GM21786 (cell line): Measurements from ENCODE around the gene NKD2.
"Not testable (repeated sequence)": the region's sequence is repeated elsewhere in the genome, so short reads cannot be mapped to it uniquely, and the experiment has no call there.

Experiments
- ATAC-seq: cut with Tn5 transposase; IDR thresholded peaks from one replicate; pipeline ENCODE4 v1.9.1; 2021; ENCODE audit not compliant: unreplicated experiment

Gene NKD2

DNA sequence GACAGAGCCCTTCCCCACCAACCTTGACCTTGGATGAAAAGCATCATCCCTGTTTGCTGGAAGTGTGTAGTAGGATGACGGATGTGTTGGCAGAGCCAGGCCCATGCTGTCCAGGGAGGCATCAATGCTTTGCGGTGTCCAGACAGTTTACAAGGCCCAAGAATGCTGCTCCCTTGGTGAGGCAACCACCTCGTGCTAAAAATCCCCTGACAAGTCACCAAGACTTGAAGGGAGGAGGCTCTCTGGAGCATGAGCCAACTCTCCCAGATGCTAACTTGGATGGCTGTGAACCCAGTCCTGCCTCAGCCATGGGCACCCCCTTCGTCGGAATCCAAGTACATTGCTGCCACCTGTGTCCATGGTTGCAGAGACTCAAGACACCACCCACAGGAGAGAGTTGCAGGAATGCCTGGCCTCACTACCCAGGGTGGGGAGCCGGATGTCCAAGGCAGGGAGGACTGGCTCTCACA, 9.5 kb upstream of the NKD2 start:
- ATAC-seq = no peak

- no peak for ATAC-seq
These were observed 8.9 kb upstream of the NKD2 start for GRCh38 chr5:999724-1000123.

GRCh38 chr5:1000329-1000728, 8.3 kb upstream of the NKD2 start:
- ATAC-seq = no peak

DNA sequence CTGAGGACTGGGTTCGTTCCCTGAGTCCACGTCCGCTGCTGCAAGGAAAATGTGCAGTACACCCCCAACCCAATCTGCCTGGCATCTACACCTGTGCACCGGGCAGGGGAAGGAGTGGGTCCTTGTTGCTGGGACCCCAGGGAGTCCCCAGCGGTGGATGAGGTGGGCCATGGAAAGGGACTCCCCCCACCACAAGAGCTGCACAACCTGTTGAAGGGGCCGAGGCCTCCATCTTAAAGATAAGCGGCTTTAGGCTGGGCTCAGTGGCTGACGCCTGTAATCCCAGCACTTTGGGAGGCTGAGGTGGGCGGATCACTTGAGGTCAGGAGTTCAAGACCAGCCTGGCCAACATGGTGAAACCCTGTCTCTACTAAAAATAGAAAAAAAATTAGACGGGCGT, 7.8 kb upstream of the NKD2 start:
- not testable (repeated sequence) for ATAC-seq

DNA sequence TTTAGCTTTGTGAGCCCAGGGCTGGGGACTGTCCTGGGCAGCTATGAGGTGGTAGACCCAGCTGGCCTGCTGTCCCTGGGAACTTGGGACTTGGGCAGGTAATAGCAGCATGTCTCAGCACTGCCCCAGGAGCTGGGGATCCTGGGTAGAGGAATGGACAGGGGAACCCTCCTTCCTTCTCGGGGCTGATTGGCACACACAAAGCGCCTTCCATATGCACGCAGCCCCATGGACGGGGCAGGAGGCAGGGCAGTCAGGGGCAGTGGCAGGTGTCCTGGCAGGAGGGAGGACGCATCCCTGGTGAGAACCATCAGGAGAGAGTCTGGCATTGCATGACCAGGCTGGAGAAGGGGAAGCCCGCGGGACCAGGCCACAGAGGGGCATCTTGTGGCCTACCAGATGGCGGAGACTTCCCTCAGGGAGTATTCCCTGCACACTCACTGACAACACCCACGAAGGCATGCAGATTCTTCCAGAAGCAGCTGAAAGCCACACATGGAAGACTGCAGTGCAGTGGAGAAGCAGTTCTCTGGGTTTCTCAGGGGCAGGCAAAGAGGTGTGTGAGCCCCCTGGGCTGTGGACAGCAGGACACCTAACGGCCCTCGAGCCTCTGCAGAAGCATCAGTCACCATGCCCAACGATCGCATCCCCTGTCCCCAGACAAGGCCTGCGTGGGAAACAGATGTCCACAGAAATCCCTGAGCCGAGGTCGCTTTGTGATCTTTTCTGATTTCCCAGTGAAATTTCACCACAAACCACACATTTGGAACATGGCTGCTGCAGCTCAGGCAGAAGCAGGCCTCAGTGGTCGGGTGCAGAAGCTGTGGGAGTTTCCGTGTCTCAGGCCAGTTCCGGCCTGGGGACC, 7.0 kb upstream of the NKD2 start:
- no peak for ATAC-seq

- ATAC-seq = no peak
These were observed 6.4 kb upstream of the NKD2 start for GRCh38 chr5:1002271-1002546.

- no peak for ATAC-seq
These were observed 5.8 kb upstream of the NKD2 start for GRCh38 chr5:1002836-1003235.

GRCh38 chr5:1003296-1003937, 5.2 kb upstream of the NKD2 start:
- no peak for ATAC-seq

DNA sequence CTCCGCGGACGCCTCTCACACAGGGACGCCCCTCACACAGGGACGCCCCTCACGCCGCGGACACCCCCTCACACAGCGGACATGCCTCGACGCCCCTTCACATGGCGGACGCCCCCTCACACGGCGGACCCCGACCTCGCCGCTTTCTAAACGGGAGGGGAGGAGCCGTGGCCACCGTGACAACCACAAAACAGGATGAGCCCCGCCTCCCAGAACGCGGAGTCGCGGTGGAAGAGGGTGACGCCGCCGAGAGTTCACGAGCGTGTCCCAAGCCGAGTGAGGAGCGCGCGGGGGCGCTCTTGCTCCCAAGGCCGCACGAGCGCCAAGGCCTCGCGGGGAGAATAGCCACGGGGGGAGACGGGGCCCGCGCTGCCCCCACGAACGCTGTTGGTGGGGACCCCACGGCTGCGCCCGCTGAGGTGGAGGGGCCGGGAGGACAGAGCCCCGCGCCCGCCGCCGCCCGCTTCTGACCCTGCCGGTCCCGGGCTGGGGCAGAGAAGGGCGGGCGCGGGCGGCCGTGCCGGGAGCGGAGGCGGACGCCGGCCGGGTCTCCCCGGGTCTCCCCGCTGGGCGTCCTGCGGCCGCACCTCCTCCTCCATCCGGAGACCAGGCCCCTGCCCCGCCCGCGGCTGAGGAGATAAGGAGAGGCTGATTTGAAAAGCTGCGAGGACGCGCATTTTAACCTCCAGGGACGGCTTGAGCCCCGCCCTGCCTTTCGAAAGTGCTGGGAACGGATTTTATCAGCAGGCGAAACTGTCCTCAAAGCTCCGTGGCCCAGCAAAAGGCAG, 3.9 kb upstream of the NKD2 start:
- ATAC-seq = no peak

- ATAC-seq = no peak
These were observed 3.3 kb upstream of the NKD2 start for GRCh38 chr5:1005249-1005851.

DNA sequence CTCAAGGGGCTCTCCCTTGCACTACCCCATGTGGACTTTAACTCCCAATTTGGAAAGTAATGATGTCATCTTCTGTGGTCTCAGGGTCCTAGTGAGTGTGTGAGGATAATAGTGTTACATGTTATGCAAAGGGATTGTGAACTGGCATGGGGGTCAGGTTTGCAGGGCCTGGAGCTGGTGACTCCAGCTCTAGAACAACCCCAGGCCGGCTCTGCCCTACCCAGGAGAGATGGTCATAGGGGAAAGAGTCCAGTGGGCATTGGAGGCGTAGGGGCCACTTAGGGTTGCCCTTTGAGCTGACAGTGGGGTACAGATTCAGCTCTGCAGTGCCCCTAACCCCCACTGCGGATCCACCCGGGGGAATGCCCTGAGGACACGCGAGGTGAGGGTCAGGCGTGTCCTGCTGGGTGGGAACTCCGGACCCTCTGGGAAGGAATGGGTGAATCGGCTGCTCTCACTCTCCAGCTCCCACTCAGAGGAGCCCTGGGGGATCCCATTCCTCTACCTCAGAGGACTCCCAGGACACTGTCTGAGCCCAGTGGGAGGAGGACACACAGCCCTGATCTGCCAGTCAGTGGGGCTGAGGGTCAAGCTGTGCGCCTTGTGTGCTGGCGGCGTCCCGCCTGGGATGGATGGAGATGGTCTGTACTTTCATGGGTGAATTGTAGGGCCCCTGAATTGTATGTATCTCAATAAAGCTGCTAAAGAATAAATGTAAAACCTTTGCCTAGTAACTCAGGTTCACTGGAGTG, 2.5 kb upstream of the NKD2 start:
- no peak for ATAC-seq

GRCh38 chr5:1006656-1007071, 1.9 kb upstream of the NKD2 start:
- ATAC-seq = no peak

- no peak for ATAC-seq
These were observed 1.4 kb upstream of the NKD2 start for GRCh38 chr5:1007221-1007680.

- ATAC-seq = no peak
These were observed 736 bp upstream of the NKD2 start for GRCh38 chr5:1007681-1008450.

DNA sequence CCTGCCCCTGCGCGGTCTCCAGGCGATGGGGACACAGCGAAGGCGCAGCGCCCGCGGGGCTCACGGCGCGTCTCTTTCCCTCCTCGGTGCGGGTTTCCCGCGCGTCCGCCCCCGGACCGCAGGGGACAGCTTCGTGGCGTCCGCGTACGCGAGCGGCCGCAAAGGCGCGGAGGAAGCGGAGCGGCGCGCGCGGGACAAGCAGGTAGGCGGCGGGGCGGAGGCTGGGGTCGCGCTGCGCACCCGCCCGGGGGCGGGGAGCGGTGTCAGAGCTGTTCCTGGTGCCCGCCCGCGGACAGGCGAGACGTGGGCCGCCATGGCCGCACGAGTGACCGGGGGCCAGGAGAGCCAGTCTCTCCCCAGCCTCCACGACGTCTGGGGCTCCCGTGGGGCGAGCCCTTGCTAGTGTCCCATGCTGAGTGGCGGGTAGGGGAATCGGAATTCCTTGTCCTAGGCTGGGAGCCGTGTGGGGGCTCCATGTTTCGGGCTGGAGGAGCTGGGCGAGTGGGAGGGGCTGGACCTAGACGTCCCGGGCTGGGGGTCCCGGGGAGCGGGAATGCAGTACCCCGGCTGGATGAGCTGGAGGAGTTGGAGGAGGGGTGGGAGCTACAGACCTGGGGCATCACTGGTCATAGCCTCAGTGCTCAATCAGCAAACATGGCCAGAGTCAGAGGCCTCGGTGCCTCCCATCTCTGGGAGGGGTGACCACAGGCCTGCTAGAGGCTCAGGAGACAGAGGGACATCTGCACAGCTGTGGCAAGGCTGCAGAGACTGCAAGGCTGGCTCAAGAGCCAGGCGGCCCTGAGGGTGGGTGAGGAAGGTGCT, 968 bp downstream of the NKD2 start:
- no peak for ATAC-seq

- ATAC-seq = no peak
These were observed 1.5 kb downstream of the NKD2 start for GRCh38 chr5:1010181-1010510.

DNA sequence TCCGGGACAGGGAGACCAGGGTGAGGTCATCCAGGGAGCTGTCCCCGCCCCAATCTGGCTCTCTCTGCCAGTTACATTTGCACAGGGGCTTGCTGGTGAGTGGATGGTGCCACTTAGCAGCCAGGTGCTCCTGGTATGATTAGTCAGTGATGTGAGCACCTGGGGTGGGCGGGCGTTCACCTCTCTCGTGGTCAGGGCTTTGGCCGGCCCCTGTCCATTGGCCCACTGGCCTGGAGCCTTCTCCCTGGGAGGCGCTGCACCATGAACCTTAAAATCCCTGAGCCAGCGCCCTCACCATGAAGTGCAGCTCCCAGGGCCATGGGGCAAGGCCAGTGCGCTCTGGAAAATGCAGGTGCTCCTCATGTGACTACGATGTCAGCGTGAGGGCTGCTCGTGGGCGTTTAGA, 2.0 kb downstream of the NKD2 start:
- no peak for ATAC-seq

DNA sequence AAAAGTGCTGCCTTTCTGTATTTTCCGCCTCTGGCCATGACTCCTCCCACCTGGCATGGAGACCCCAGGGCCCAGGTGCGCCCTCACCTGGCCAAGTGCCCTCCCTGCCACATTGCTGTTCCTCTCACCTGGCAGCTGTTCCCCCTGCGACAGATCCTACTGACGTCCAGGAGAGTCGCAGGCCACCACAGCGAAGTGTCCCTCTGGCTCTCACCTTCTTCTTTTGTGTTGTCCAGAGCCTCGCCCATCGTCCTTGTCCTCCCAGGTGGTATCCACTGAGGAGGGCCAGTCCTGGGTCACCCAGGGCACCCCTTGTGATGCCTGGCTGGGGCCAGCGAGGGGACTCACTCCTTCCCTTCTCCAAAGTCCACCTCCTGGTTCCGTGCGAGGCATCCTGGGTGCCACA, 2.6 kb downstream of the NKD2 start:
- no peak for ATAC-seq

DNA sequence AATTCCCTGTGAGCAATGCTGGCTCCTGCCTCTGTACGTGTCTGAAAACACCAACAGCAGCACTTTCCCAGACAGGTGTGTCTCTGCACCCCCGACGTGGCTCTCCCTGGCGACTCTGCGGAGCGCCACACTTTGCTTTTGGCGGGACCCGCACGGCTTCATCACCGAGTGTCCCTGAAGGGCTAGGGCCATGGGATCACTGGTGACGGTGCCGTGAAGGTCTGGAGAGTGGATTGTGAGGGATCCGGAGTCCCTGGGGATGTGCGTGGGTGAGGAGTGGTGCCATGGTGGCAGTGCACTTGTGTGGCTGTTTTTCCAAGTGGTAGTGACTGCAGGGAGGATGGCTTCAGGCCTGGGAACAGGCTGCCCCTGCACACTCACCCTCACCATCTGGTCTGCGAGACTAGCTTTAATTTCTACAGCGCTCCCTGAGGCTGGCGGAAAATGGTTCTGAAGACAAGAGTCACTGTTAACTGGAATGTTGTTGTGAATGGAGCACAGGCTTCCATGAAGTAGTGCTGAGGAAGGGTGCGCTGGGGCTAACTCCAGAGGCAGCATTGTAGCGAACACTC, 3.2 kb downstream of the NKD2 start:
- no peak for ATAC-seq
